Peyer's patch (tissue), 4 donors: ENCODE data around the gene OR52B6. TPM values are rescaled to one million over a fixed set of nuclear protein-coding genes. Genes with fewer than 3 reads are reported as not detected.

ENCODE experiments used
- DNase-seq, 3 donors: peaks; one replicate each; pipeline ENCODE4 v3.0.0-alpha.2; 2017 to 2019
- H3K27ac ChIP-seq, 4 donors: fragments of 200-600 bp; sonication (generic); one replicate each; pipeline ENCODE4 v1.5.1; 2016 to 2019
- H3K27me3 ChIP-seq, 2 donors: fragments of 200-600 bp; sonication (generic); one replicate each; pipeline ENCODE4 v1.5.1; 2019
- H3K36me3 ChIP-seq, 3 donors: fragments of 200-600 bp; sonication (generic); one replicate each; pipeline ENCODE4 v1.5.1; 2016 to 2019
- H3K4me1 ChIP-seq, 4 donors: fragments of 200-600 bp; sonication (generic); one replicate each; pipeline ENCODE4 v1.5.1; 2016 to 2019
- H3K4me3 ChIP-seq, 4 donors: fragments of 200-600 bp; sonication (generic); 1 replicate in 3 of 4; 2 replicates in 1 of 4; pipeline ENCODE4 v1.5.1; 2016 to 2019; ENCODE audit warnings: mild to moderate bottlenecking in 1 of 4
- H3K9me3 ChIP-seq, 4 donors: fragments of 200-600 bp; sonication (generic); one replicate each; pipeline ENCODE4 v1.5.1; 2016 to 2019; ENCODE audit warnings: mild to moderate bottlenecking in 1 of 4
- POLR2A ChIP-seq, 2 donors: fragments of 450-650 bp; IDR thresholded peaks; one replicate each; pipeline ENCODE4 v1.5.1; 2017; ENCODE audit warnings: antibody characterized with exemption in 2 of 2, mild to moderate bottlenecking in 2 of 2, moderate library complexity in 2 of 2
- total RNA-seq, 4 donors: library from RNA; depleted of rRNA; stranded (reverse); fragments of >200 nt; gene quantifications; one replicate each; pipeline ENCODE4 v1.1.0, GENCODE V29; 2016
- TF ChIP-seq, protein P1 (sequence below), 6 experiments: fragments of 450-650 bp in 4 of 6; fragments of 200-600 bp in 2 of 6; sonication (generic) in 1 of 6; IDR thresholded peaks; one replicate each; pipeline ENCODE4 v1.5.1; 2017 to 2019; ENCODE audit warnings: antibody characterized with exemption in 6 of 6, mild to moderate bottlenecking in 3 of 6, moderate library complexity in 1 of 6

OR52B6 gene
- total RNA-seq, 4 donors from 2014 or later, result not detected

DNA sequence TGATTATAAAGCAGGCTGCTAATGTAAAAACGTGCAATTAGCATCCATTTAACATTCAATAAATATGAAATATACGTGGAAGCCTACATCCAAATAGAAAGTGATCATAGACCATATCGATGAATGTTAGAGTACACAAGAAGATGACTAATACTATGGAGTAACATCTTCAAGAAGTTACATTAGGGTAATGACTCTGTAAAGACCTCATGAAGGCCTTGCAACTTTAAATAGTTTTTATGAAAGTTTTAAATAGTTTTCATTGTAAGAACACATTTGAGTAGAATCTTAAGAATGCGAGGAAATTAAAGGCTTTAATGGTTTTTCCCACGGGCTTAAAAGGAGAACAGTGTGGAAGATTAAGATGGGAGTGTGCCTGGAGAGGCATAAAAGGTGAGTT is 45.5 kb downstream of the OR52B6 start:
- Histone ChIP-seq H3K9me3 (no peaks in the 10 kb centered on the region), H3K4me3 (no peak overlapping the region), H3K36me3 (no peaks in the 10 kb centered on the region), H3K27ac (no peak overlapping the region), H3K4me1 (peaks cover 0 to 25% (median 5%) of the 10 kb centered on the region in 4 donors), H3K27me3 (no peaks in the 10 kb centered on the region)
- TF ChIP-seq, protein P1, sequence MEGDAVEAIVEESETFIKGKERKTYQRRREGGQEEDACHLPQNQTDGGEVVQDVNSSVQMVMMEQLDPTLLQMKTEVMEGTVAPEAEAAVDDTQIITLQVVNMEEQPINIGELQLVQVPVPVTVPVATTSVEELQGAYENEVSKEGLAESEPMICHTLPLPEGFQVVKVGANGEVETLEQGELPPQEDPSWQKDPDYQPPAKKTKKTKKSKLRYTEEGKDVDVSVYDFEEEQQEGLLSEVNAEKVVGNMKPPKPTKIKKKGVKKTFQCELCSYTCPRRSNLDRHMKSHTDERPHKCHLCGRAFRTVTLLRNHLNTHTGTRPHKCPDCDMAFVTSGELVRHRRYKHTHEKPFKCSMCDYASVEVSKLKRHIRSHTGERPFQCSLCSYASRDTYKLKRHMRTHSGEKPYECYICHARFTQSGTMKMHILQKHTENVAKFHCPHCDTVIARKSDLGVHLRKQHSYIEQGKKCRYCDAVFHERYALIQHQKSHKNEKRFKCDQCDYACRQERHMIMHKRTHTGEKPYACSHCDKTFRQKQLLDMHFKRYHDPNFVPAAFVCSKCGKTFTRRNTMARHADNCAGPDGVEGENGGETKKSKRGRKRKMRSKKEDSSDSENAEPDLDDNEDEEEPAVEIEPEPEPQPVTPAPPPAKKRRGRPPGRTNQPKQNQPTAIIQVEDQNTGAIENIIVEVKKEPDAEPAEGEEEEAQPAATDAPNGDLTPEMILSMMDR (IDR thresholded peaks at IDR 0.05), result no peak
- TF ChIP-seq POLR2A (IDR thresholded peaks at IDR 0.05), result no peak
- no peak for DNase-seq

DNA sequence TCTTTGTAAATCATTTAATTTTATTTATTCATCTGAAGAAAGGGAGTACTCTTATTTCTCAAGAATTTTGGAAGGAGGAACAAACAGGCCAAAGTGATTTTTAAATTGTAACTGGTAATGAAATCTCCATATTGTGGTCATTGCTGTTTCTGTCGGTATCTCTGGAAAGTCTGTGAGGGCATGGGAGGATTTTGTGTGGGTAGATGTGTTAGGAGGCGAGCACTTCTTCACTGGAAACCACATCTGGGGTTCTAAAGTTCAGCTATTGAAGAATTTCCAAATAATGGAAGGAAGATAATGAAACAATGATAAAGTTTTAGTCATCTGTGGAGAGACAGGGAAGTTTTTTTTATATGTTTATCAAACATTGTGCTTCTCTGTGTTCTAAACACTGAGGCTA is 50.7 kb downstream of the OR52B6 start:
- H3K9me3 ChIP-seq, result no peaks in the 10 kb centered on the region
- no peaks in the 10 kb centered on the region for H3K4me1 ChIP-seq
- no peaks in the 10 kb centered on the region for H3K27me3 ChIP-seq
- peaks cover 0 to 6% (median 0%) of the 10 kb centered on the region in 3 donors for H3K36me3 ChIP-seq
- TF ChIP-seq, protein P1 (IDR thresholded peaks at IDR 0.05), result no peak
- TF ChIP-seq POLR2A (IDR thresholded peaks at IDR 0.05), result no peak
- DNase-seq, result no peak
- peak overlapping the region in 1 of 4 donors; percentile 60 for H3K27ac ChIP-seq
- no peak overlapping the region for H3K4me3 ChIP-seq

Other genes starting within 250 kb of the OR52B6 start
- gene OR51B5, start 237.4 kb upstream of the OR52B6 start, total RNA-seq, result not detected
- gene OR51B6, start 229.4 kb upstream of the OR52B6 start, total RNA-seq, result not detected
- gene OR51M1, start 197.1 kb upstream of the OR52B6 start, total RNA-seq, result not detected
- not detected for gene OR51Q1, start 158.8 kb upstream of the OR52B6 start, total RNA-seq
- not detected for gene OR51I1, start 139.4 kb upstream of the OR52B6 start, total RNA-seq
- not detected for gene OR51I2, start 131.6 kb upstream of the OR52B6 start, total RNA-seq
- not detected for gene OR52D1, start 92.2 kb upstream of the OR52B6 start, total RNA-seq
- 1 to 10 TPM in 1 of 4 donors, under 1 TPM in 1, not detected in 2; 0.53 to 5.8 TPM for gene UBQLN3, start 70.9 kb upstream of the OR52B6 start, total RNA-seq
- gene UBQLNL, start 64.2 kb upstream of the OR52B6 start, total RNA-seq, result under 1 TPM in 1 of 4 donors, not detected in 3; 0.80 TPM
- gene OR52H1, start 32.3 kb upstream of the OR52B6 start, total RNA-seq, result not detected
- gene TRIM6, start 15.8 kb downstream of the OR52B6 start, total RNA-seq, result 1 to 10 TPM in 3 of 4 donors, under 1 TPM in 1; 0.53 to 3.3 (median 1.3) TPM
- 10 to 100 TPM in 3 of 4 donors, 1 to 10 TPM in 1; 6.7 to 14.9 (median 11.0) TPM for gene TRIM34, start 44.1 kb downstream of the OR52B6 start, total RNA-seq
- gene TRIM5, start 104.2 kb downstream of the OR52B6 start, total RNA-seq, result 10 to 100 TPM in 3 of 4 donors, 1 to 10 TPM in 1; 8.1 to 55.3 (median 21.3) TPM
- gene TRIM22, start 108.9 kb downstream of the OR52B6 start, total RNA-seq, result 100 to 1,000 TPM in 1 of 4 donors, 10 to 100 TPM in 3; 23.9 to 309 (median 34.3) TPM
- not detected for gene OR56B1, start 155.6 kb downstream of the OR52B6 start, total RNA-seq
- gene OR52N4, start 173.4 kb downstream of the OR52B6 start, total RNA-seq, result not detected
- gene OR52N5, start 202.5 kb downstream of the OR52B6 start, total RNA-seq, result not detected
- not detected for gene OR52N1, start 210.4 kb downstream of the OR52B6 start, total RNA-seq
- gene OR52N2, start 228.0 kb downstream of the OR52B6 start, total RNA-seq, result not detected